Fibroblast of lung (primary cell): Measurements from ENCODE around the gene SMIM5. TPM values are rescaled to one million over a fixed set of nuclear protein-coding genes. Genes with fewer than 3 reads are reported as not detected.

Experiments
- DNase-seq, 2 donors: peaks; one replicate each; pipeline versions ENCODE4 v3.0.0 to v3.0.0-alpha.2; 2010; ENCODE audit warnings: low read depth in 2 of 2
- H2AFZ ChIP-seq: 2 replicates; pipeline ENCODE4 v1.5.1; 2012; ENCODE audit warnings: low read length, control low read depth, inconsistent platforms
- H3K27ac ChIP-seq: 2 replicates; pipeline ENCODE4 v1.5.1; 2011; ENCODE audit warnings: low read length, control low read depth; ENCODE audit not compliant: insufficient read depth
- H3K27me3 ChIP-seq: 2 replicates; pipeline ENCODE4 v1.5.1; 2011; ENCODE audit warnings: mild to moderate bottlenecking, low read length; ENCODE audit not compliant: control insufficient read depth, insufficient read depth
- H3K36me3 ChIP-seq: 2 replicates; pipeline ENCODE4 v1.5.1; 2011; ENCODE audit warnings: low read length; ENCODE audit not compliant: control insufficient read depth, insufficient read depth
- H3K4me1 ChIP-seq: 2 replicates; pipeline ENCODE4 v1.5.1; 2011; ENCODE audit warnings: low read length; ENCODE audit not compliant: control insufficient read depth, insufficient read depth; ENCODE audit errors: extremely low read depth
- H3K4me2 ChIP-seq: 2 replicates; pipeline ENCODE4 v1.5.1; 2011; ENCODE audit warnings: low read length, control low read depth; ENCODE audit not compliant: insufficient read depth; ENCODE audit errors: extremely low read depth
- H3K4me3 ChIP-seq, 4 experiments: fragments of 200-600 bp in 1 of 4; sonication (generic) in 1 of 4; replicated peaks in 1 of 4; 2 replicates each; pipeline ENCODE4 v1.5.1; 2011 to 2016; ENCODE audit warnings: low read length in 4 of 4, low read depth in 3 of 4, mild to moderate bottlenecking in 3 of 4, control low read depth in 2 of 4, inconsistent platforms in 1 of 4, mixed read lengths in 1 of 4; ENCODE audit not compliant: insufficient read depth in 1 of 4; ENCODE audit errors: control extremely low read depth in 1 of 4
- H3K79me2 ChIP-seq: 2 replicates; pipeline ENCODE4 v1.5.1; 2012; ENCODE audit warnings: mild to moderate bottlenecking, low read length, inconsistent platforms; ENCODE audit not compliant: control insufficient read depth, insufficient read depth
- H3K9ac ChIP-seq: 2 replicates; pipeline ENCODE4 v1.5.1; 2011; ENCODE audit warnings: mild to moderate bottlenecking, low read length, control low read depth; ENCODE audit not compliant: insufficient read depth
- H3K9me3 ChIP-seq: 2 replicates; pipeline ENCODE4 v1.5.1; 2012; ENCODE audit warnings: low read depth, low read length; ENCODE audit not compliant: control insufficient read depth, insufficient read depth
- H4K20me1 ChIP-seq: 2 replicates; pipeline ENCODE4 v1.5.1; 2011; ENCODE audit warnings: low read length; ENCODE audit not compliant: control insufficient read depth, insufficient read depth; ENCODE audit errors: extremely low read depth
- EZH2 ChIP-seq: IDR thresholded peaks from 2 replicates; pipeline ENCODE4 v1.5.1; 2012; ENCODE audit warnings: low read length, control low read depth, mild to moderate bottlenecking; ENCODE audit errors: missing control alignments
- polyA plus RNA-seq, 2 donors: library from polyadenylated mRNA; depleted of rRNA in 1 of 2; stranded (reverse) in 1 of 2; unstranded in 1 of 2; fragments of >200 nt; gene quantifications; 2 replicates each; pipeline ENCODE4 v1.2.1, GENCODE V29; 2011 to 2012; ENCODE audit warnings: missing spikeins in 1 of 2
- total RNA-seq: library from RNA; depleted of rRNA; stranded (reverse); fragments of >200 nt; gene quantifications from 2 replicates; pipeline ENCODE4 v1.2.1, GENCODE V29; 2014
- TF ChIP-seq, protein P1 (sequence below), 2 donors: IDR thresholded peaks in 1 of 2; conservative IDR thresholded peaks in 1 of 2; 1 replicate in 1 of 2; 2 replicates in 1 of 2; pipeline ENCODE4 v1.5.1; 2011 to 2012; ENCODE audit warnings: low read length in 2 of 2, control low read depth in 1 of 2, inconsistent platforms in 1 of 2, low read depth in 1 of 2, mild to moderate bottlenecking in 1 of 2

SMIM5 gene
- total and polyA plus RNA-seq, 2 donors (not counting 1 experiment from before 2014, with no cell fraction given): 0.05 to 0.17 TPM

- H2AFZ ChIP-seq: no peak overlapping the region
- peaks cover 27% of the 10 kb centered on the region for H3K27me3 ChIP-seq
- H3K79me2 ChIP-seq: no peaks in the 10 kb centered on the region
- no peak overlapping the region for H3K4me2 ChIP-seq
- no peaks in the 10 kb centered on the region for H3K36me3 ChIP-seq
- H3K9me3 ChIP-seq: no peaks in the 10 kb centered on the region
- no peaks in the 10 kb centered on the region for H3K4me1 ChIP-seq
- TF ChIP-seq, protein P1, sequence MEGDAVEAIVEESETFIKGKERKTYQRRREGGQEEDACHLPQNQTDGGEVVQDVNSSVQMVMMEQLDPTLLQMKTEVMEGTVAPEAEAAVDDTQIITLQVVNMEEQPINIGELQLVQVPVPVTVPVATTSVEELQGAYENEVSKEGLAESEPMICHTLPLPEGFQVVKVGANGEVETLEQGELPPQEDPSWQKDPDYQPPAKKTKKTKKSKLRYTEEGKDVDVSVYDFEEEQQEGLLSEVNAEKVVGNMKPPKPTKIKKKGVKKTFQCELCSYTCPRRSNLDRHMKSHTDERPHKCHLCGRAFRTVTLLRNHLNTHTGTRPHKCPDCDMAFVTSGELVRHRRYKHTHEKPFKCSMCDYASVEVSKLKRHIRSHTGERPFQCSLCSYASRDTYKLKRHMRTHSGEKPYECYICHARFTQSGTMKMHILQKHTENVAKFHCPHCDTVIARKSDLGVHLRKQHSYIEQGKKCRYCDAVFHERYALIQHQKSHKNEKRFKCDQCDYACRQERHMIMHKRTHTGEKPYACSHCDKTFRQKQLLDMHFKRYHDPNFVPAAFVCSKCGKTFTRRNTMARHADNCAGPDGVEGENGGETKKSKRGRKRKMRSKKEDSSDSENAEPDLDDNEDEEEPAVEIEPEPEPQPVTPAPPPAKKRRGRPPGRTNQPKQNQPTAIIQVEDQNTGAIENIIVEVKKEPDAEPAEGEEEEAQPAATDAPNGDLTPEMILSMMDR (conservative IDR thresholded peaks at IDR 0.05 in 1 of 2, IDR thresholded peaks at IDR 0.05 in 1 of 2; ENCODE audit: low read depth in 1 of 2, low read length in 2 of 2): no peak
- TF ChIP-seq EZH2: peak; percentile 97
- peak overlapping the region in 1 of 4 experiments; percentile 35 for H3K4me3 ChIP-seq
- no peak overlapping the region for H3K9ac ChIP-seq
- H4K20me1 ChIP-seq: no peaks in the 10 kb centered on the region
- H3K27ac ChIP-seq: no peak overlapping the region
- DNase-seq: no peak
Observed at GRCh38 chr17:75588596-75589011, 44.6 kb upstream of the SMIM5 start.

DNA sequence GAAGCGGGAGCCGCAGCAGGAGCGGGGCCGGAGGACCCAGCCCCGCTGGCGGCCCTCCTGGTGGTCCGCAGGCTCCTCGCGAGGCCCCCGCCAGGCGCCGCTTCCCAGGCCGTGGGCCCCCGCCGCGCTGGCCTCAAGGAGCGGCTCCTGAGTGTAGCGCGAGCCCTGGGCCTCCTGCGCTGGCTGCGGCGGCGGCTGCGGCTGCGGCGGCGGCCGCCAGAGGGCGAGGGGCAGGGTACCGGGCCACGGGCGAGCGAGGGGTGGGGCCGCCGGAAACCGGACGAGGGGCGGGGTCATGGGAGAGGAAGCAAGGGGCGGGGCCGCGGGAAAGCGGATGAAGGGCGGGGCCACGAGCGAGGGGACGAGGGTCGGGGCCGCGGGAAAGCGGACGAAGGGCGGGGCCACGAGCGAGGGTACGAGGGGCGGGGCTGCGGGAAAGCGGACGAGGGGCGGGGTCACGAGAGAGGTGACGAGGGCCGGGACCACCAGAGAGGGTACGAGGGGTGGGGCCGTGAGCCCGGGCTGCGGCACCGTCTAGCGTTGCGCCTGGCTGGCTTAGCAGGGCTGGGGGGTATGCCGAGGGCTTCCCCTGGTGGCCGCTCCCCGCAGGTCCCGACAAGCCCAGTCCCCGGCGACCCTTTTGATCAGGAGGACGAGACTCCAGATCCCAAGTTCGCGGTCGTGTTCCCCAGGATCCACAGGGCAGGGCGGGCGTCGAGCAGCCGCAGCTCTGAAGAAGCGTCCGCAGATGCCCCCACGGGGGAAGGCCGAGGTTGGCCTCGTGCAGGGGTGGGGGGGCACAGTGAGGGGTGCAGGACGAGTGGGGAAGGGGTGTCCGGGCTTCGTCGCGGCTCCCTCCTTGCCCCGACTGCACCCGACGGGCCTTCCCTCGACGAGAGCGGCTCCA is 44.0 kb upstream of the SMIM5 start:
- Histone ChIP-seq H3K79me2 (no peaks in the 10 kb centered on the region), H4K20me1 (no peaks in the 10 kb centered on the region), H3K4me1 (no peaks in the 10 kb centered on the region), H2AFZ (peak overlapping the region; percentile 80), H3K36me3 (no peaks in the 10 kb centered on the region), H3K27ac (no peak overlapping the region), H3K9me3 (no peaks in the 10 kb centered on the region), H3K4me2 (peak overlapping the region; percentile 35), H3K9ac (no peak overlapping the region), H3K27me3 (peaks cover 27% of the 10 kb centered on the region), H3K4me3 (peak overlapping the region; percentile 34 to 55 (median 43))
- no peak for TF ChIP-seq EZH2
- TF ChIP-seq, protein P1 (conservative IDR thresholded peaks at IDR 0.05 in 1 of 2, IDR thresholded peaks at IDR 0.05 in 1 of 2; ENCODE audit: low read depth in 1 of 2, low read length in 2 of 2): peak; percentile 21 to 30
- peak; percentile 67 to 78 for DNase-seq

- Histone ChIP-seq H3K9ac (no peak overlapping the region), H4K20me1 (no peaks in the 10 kb centered on the region), H3K9me3 (no peaks in the 10 kb centered on the region), H3K36me3 (no peaks in the 10 kb centered on the region), H2AFZ (no peak overlapping the region), H3K27ac (no peak overlapping the region), H3K27me3 (peaks cover 27% of the 10 kb centered on the region), H3K4me3 (peak overlapping the region in 1 of 4 experiments; percentile 55), H3K4me1 (no peaks in the 10 kb centered on the region), H3K79me2 (no peaks in the 10 kb centered on the region), H3K4me2 (no peak overlapping the region)
- TF ChIP-seq EZH2: no peak
- TF ChIP-seq, protein P1 (conservative IDR thresholded peaks at IDR 0.05 in 1 of 2, IDR thresholded peaks at IDR 0.05 in 1 of 2; ENCODE audit: low read depth in 1 of 2, low read length in 2 of 2): no peak
- no peak for DNase-seq
Observed at GRCh38 chr17:75589919-75590303, 43.3 kb upstream of the SMIM5 start.
